ENCODE results near the gene SERPING1.

Gene SERPING1

DNA sequence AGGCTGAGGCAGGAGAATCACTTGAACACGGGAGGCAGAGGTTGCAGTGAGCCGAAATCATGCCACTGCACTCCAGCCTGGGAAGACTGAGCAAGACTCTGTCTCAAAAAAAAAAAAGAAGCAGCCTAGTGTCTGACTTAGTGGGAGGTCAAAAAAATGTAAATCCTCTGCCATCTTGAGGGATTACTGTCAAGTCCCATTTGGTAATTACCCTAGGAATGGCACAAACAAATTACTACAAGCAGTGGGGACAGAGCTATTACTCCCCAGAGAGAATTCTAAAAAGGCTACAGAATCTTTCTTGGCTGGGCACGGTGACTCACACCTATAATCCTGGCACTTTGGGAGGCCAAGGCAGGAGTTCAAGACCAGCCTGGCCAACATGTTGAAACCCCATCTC is 3.8 kb downstream of the SERPING1 start:
- Histone ChIP-seq H3K27me3 (ENCODE audit: control insufficient read depth, insufficient read depth, low read length) (no peaks in the 10 kb centered on the region), H3K4me3 (ENCODE audit: low read depth, low read length) (no peak overlapping the region), H3K9ac (no peak overlapping the region), H3K79me2 (no peaks in the 10 kb centered on the region), H3K9me3 (ENCODE audit: control insufficient read depth, low read length) (no peaks in the 10 kb centered on the region), H3K4me2 (ENCODE audit: low read length) (no peak overlapping the region), H3K36me3 (ENCODE audit: control insufficient read depth, insufficient read depth, low read length) (no peaks in the 10 kb centered on the region), H2AFZ (no peak overlapping the region), H3K4me1 (no peaks in the 10 kb centered on the region), H3K27ac (no peak overlapping the region)
- TF ChIP-seq, protein P1, sequence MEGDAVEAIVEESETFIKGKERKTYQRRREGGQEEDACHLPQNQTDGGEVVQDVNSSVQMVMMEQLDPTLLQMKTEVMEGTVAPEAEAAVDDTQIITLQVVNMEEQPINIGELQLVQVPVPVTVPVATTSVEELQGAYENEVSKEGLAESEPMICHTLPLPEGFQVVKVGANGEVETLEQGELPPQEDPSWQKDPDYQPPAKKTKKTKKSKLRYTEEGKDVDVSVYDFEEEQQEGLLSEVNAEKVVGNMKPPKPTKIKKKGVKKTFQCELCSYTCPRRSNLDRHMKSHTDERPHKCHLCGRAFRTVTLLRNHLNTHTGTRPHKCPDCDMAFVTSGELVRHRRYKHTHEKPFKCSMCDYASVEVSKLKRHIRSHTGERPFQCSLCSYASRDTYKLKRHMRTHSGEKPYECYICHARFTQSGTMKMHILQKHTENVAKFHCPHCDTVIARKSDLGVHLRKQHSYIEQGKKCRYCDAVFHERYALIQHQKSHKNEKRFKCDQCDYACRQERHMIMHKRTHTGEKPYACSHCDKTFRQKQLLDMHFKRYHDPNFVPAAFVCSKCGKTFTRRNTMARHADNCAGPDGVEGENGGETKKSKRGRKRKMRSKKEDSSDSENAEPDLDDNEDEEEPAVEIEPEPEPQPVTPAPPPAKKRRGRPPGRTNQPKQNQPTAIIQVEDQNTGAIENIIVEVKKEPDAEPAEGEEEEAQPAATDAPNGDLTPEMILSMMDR (IDR thresholded peaks at IDR 0.05), result no peak

DNA sequence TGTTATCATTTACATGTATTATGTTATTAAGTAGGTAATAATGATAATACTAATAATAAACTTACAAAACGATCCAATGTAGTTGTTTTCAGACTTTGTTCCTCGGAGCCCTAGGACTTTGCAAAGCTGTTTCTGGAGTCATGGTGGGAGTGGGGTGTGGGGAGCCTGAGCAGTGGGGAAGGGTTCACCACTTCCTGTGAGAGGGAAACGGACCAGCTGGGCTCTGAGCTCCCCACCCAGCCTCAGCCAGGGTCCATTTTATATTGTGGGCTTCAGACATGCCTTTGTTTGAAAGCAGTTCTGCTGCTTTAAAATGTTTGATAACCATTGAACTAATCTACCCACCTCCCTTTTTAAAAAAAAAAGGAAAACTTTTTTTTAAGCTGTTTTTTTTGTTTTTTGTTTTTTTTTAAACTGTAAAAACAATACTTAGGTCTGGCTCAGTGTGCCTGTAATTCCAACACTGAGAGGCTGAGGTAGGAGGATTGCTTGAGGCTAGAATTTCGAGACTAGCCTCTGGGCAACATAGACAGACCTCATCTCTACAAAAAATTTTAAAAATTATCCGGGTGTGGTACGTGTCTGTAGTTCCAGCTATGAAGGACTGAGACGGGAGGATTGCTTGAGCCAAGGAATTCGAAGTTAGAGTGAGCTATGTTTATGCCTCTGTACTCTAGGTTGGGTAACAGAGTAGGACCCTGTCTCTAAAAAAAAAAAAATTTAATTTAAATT is 7.0 kb downstream of the SERPING1 start:
- Histone ChIP-seq H3K27ac (no peak overlapping the region), H2AFZ (no peak overlapping the region), H3K4me3 (ENCODE audit: low read depth, low read length) (no peak overlapping the region), H3K4me2 (ENCODE audit: low read length) (no peak overlapping the region), H3K36me3 (ENCODE audit: control insufficient read depth, insufficient read depth, low read length) (no peaks in the 10 kb centered on the region), H3K9ac (no peak overlapping the region), H3K9me3 (ENCODE audit: control insufficient read depth, low read length) (no peaks in the 10 kb centered on the region), H3K27me3 (ENCODE audit: control insufficient read depth, insufficient read depth, low read length) (no peaks in the 10 kb centered on the region), H3K79me2 (no peaks in the 10 kb centered on the region), H3K4me1 (no peaks in the 10 kb centered on the region)
- TF ChIP-seq, protein P1 (IDR thresholded peaks at IDR 0.05), result no peak

- TF ChIP-seq, protein P1 (IDR thresholded peaks at IDR 0.05), result no peak
- no peak overlapping the region for H3K9ac ChIP-seq
- H3K36me3 ChIP-seq (ENCODE audit: control insufficient read depth, insufficient read depth, low read length), result no peaks in the 10 kb centered on the region
Measured at GRCh38 chr11:57605028-57605420, 7.5 kb downstream of the SERPING1 start.

DNA sequence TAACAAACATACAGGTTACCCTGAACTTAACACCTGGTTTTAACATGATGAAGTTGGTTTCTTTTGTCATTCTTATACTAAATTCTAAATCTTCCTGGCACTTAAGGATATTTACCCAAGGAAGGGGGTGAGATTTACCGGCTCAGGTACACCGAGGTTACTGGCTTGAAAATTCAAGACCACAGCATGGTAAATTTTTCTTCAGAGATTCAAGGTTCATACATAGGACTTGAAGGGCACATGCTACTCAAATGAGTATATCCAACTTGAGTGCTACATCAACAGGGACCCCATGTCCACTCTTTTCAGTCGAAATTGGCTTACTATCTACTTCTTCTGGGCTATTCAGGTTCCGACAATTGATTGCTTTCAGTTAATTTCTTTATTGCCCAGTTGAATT is 12.7 kb downstream of the SERPING1 start:
- Histone ChIP-seq H3K79me2 (no peaks in the 10 kb centered on the region), H3K27me3 (ENCODE audit: control insufficient read depth, insufficient read depth, low read length) (no peaks in the 10 kb centered on the region), H3K36me3 (ENCODE audit: control insufficient read depth, insufficient read depth, low read length) (no peaks in the 10 kb centered on the region), H2AFZ (no peak overlapping the region), H3K9ac (no peak overlapping the region), H3K9me3 (ENCODE audit: control insufficient read depth, low read length) (no peaks in the 10 kb centered on the region), H3K4me1 (no peaks in the 10 kb centered on the region), H3K4me2 (ENCODE audit: low read length) (no peak overlapping the region), H3K4me3 (ENCODE audit: low read depth, low read length) (no peak overlapping the region), H3K27ac (no peak overlapping the region)
- TF ChIP-seq, protein P1 (IDR thresholded peaks at IDR 0.05), result no peak

More at GRCh38 chr11:57605028-57605420, 7.5 kb downstream of the SERPING1 start:
- Histone ChIP-seq H3K9me3 (ENCODE audit: control insufficient read depth, low read length) (no peaks in the 10 kb centered on the region), H3K4me3 (ENCODE audit: low read depth, low read length) (no peak overlapping the region), H3K27me3 (ENCODE audit: control insufficient read depth, insufficient read depth, low read length) (no peaks in the 10 kb centered on the region), H3K4me1 (no peaks in the 10 kb centered on the region), H3K27ac (no peak overlapping the region), H3K4me2 (ENCODE audit: low read length) (no peak overlapping the region), H3K79me2 (no peaks in the 10 kb centered on the region), H2AFZ (no peak overlapping the region)

- Histone ChIP-seq H3K79me2 (no peaks in the 10 kb centered on the region), H2AFZ (no peak overlapping the region), H3K4me1 (no peaks in the 10 kb centered on the region), H3K9me3 (ENCODE audit: control insufficient read depth, low read length) (no peaks in the 10 kb centered on the region), H3K4me2 (ENCODE audit: low read length) (no peak overlapping the region), H3K27me3 (ENCODE audit: control insufficient read depth, insufficient read depth, low read length) (no peaks in the 10 kb centered on the region), H3K4me3 (ENCODE audit: low read depth, low read length) (no peak overlapping the region), H3K9ac (no peak overlapping the region), H3K27ac (no peak overlapping the region), H3K36me3 (ENCODE audit: control insufficient read depth, insufficient read depth, low read length) (no peaks in the 10 kb centered on the region)
- TF ChIP-seq, protein P1 (IDR thresholded peaks at IDR 0.05), result no peak
Measured at GRCh38 chr11:57614234-57614772, 16.8 kb downstream of the SERPING1 start.
